ENCODE results near the gene CBLN3. TPM values are rescaled to one million over a fixed set of nuclear protein-coding genes. Genes with fewer than 3 reads are reported as not detected.
A peak's percentile ranks its signal among the peaks of the same experiment; 100 is the strongest.

Gene CBLN3
- total and polyA plus RNA-seq, 4 donors: 1.7 to 4.9 (median 2.0) TPM

- Histone ChIP-seq H3K4me1 (ENCODE audit: control insufficient read depth in 5 of 5, insufficient read depth in 5 of 5, low read length in 5 of 5) (peaks cover 4 to 13% (median 4%) of the 10 kb centered on the region in 5 donors), H3K4me3 (no peak overlapping the region), H3K27ac (ENCODE audit: low read depth in 1 of 2, low read length in 1 of 2) (peak overlapping the region in 1 of 2 donors; percentile 51), H3K36me3 (ENCODE audit: control insufficient read depth in 4 of 4, insufficient read depth in 4 of 4, low read length in 4 of 4) (peaks cover 6 to 44% (median 39%) of the 10 kb centered on the region in 4 donors), H3K9ac (ENCODE audit: insufficient read depth in 1 of 2, low read length in 2 of 2) (no peak overlapping the region), H3K9me3 (ENCODE audit: control insufficient read depth in 4 of 4, insufficient read depth in 3 of 4, low read length in 3 of 4) (no peaks in the 10 kb centered on the region), H3K27me3 (ENCODE audit: control insufficient read depth in 3 of 3, insufficient read depth in 3 of 3, low read length in 2 of 3) (no peaks in the 10 kb centered on the region)
- no peak for TF ChIP-seq CTCF (IDR thresholded peaks at IDR 0.05; ENCODE audit: control extremely low read depth, extremely low read depth)
- DNase-seq (no peak), ATAC-seq (ENCODE audit: insufficient read depth, low FRiP score) (no peak)
- WGBS, 2 donors: 57 to 68% methylated on average over 9 of the region's 9 CpGs
Measured at GRCh38 chr14:24438223-24439097, 9.0 kb upstream of the CBLN3 start.

GRCh38 chr14:24437736-24438067, 8.2 kb upstream of the CBLN3 start:
- H3K4me3 ChIP-seq: no peak overlapping the region
- H3K9me3 ChIP-seq (ENCODE audit: control insufficient read depth in 4 of 4, insufficient read depth in 3 of 4, low read length in 3 of 4): no peaks in the 10 kb centered on the region
- peaks cover 2 to 9% (median 4%) of the 10 kb centered on the region in 5 donors for H3K4me1 ChIP-seq (ENCODE audit: control insufficient read depth in 5 of 5, insufficient read depth in 5 of 5, low read length in 5 of 5)
- DNase-seq: no peak
- peaks cover 6 to 51% (median 45%) of the 10 kb centered on the region in 4 donors for H3K36me3 ChIP-seq (ENCODE audit: control insufficient read depth in 4 of 4, insufficient read depth in 4 of 4, low read length in 4 of 4)
- peak overlapping the region in 1 of 2 donors; percentile 20 for H3K27ac ChIP-seq (ENCODE audit: low read depth in 1 of 2, low read length in 1 of 2)
- WGBS, 2 donors: 57 to 71% methylated on average over 2 of the region's 2 CpGs
- H3K9ac ChIP-seq (ENCODE audit: insufficient read depth in 1 of 2, low read length in 2 of 2): no peak overlapping the region
- TF ChIP-seq CTCF (IDR thresholded peaks at IDR 0.05; ENCODE audit: control extremely low read depth, extremely low read depth): no peak
- no peak for ATAC-seq (ENCODE audit: insufficient read depth, low FRiP score)
- no peaks in the 10 kb centered on the region for H3K27me3 ChIP-seq (ENCODE audit: control insufficient read depth in 3 of 3, insufficient read depth in 3 of 3, low read length in 2 of 3)

GRCh38 chr14:24437020-24437735, 7.7 kb upstream of the CBLN3 start:
- WGBS, 2 donors: 44 to 57% methylated on average over 12 of the region's 12 CpGs
- Histone ChIP-seq H3K9ac (ENCODE audit: insufficient read depth in 1 of 2, low read length in 2 of 2) (no peak overlapping the region), H3K9me3 (ENCODE audit: control insufficient read depth in 4 of 4, insufficient read depth in 3 of 4, low read length in 3 of 4) (no peaks in the 10 kb centered on the region), H3K27ac (ENCODE audit: low read depth in 1 of 2, low read length in 1 of 2) (peak overlapping the region in 1 of 2 donors; percentile 20), H3K4me3 (no peak overlapping the region), H3K27me3 (ENCODE audit: control insufficient read depth in 3 of 3, insufficient read depth in 3 of 3, low read length in 2 of 3) (no peaks in the 10 kb centered on the region), H3K4me1 (ENCODE audit: control insufficient read depth in 5 of 5, insufficient read depth in 5 of 5, low read length in 5 of 5) (peaks cover 2 to 9% (median 4%) of the 10 kb centered on the region in 5 donors), H3K36me3 (ENCODE audit: control insufficient read depth in 4 of 4, insufficient read depth in 4 of 4, low read length in 4 of 4) (peaks cover 6 to 57% (median 48%) of the 10 kb centered on the region in 4 donors)
- ATAC-seq (ENCODE audit: insufficient read depth, low FRiP score) (no peak), DNase-seq (no peak)
- no peak for TF ChIP-seq CTCF (IDR thresholded peaks at IDR 0.05; ENCODE audit: control extremely low read depth, extremely low read depth)
